HEK293 (cell line): ENCODE results near the gene TNNT2.

Experiments
- CTCF ChIA-PET: fragments of 350-600 bp; formaldehyde crosslinking; extraction: SDS; loops from one replicate; lab custom pipeline; 2021; ENCODE audit warnings: antibody characterized with exemption; lab: Yijun Ruan, JAX
- POLR2A ChIA-PET: fragments of 300-600 bp; formaldehyde crosslinking; extraction: SDS; loops from one replicate; lab custom pipeline; 2020; ENCODE audit warnings: antibody characterized with exemption, inconsistent platforms; lab: Yijun Ruan, JAX
- H3K27ac ChIP-seq: fragments of 200-500 bp; sonication (Bioruptor generic); 2 replicates; pipeline ENCODE4 v1.5.1; 2014; ENCODE audit warnings: low read depth, low read length, control low read depth, inconsistent platforms; ENCODE audit errors: extremely low read depth
- H3K36me3 ChIP-seq, 2 experiments: fragments of 200-500 bp in 1 of 2; sonication (Bioruptor generic) in 1 of 2; 1 replicate in 1 of 2; 2 replicates in 1 of 2; pipeline ENCODE4 v1.5.1; 2014 to 2017; ENCODE audit warnings: inconsistent platforms in 2 of 2, low read length in 2 of 2; ENCODE audit not compliant: control insufficient read depth in 2 of 2, insufficient read depth in 1 of 2
- H3K4me1 ChIP-seq: fragments of 200-500 bp; sonication (Bioruptor generic); 2 replicates; pipeline ENCODE4 v1.5.1; 2014; ENCODE audit warnings: mild to moderate bottlenecking, low read length, inconsistent platforms; ENCODE audit not compliant: control insufficient read depth, insufficient read depth
- H3K4me3 ChIP-seq: 2 replicates; pipeline ENCODE4 v1.5.1; 2011; ENCODE audit warnings: low read depth, mild to moderate bottlenecking, control low read depth, low read length, moderate library complexity
- H3K9me3 ChIP-seq: fragments of 200-500 bp; sonication (Bioruptor generic); 2 replicates; pipeline ENCODE4 v1.5.1; 2014; ENCODE audit warnings: low read depth, low read length, inconsistent platforms; ENCODE audit not compliant: control insufficient read depth, insufficient read depth
- GLI2 ChIP-seq: fragments of 450-650 bp; formaldehyde crosslinking; IDR thresholded peaks from 2 replicates; pipeline ENCODE4; 2017; ENCODE audit warnings: missing biosample characterization, missing genetic modification characterization, low read depth, borderline replicate concordance
- KLF16 ChIP-seq: fragments of 450-650 bp; formaldehyde crosslinking; IDR thresholded peaks from 2 replicates; pipeline ENCODE4 v1.5.1; 2017; ENCODE audit warnings: missing biosample characterization, missing genetic modification characterization
- SALL2 ChIP-seq: fragments of 450-650 bp; formaldehyde crosslinking; IDR thresholded peaks from 2 replicates; pipeline ENCODE4 v1.5.0; 2017; ENCODE audit warnings: missing biosample characterization, mild to moderate bottlenecking, missing genetic modification characterization, borderline replicate concordance
- ZNF169 ChIP-seq: fragments of 450-650 bp; formaldehyde crosslinking; IDR thresholded peaks from 2 replicates; pipeline ENCODE4 v1.5.1; 2016; ENCODE audit warnings: missing biosample characterization, missing genetic modification characterization
- ZNF174 ChIP-seq: fragments of 450-650 bp; formaldehyde crosslinking; IDR thresholded peaks from 2 replicates; pipeline ENCODE4 v1.5.0; 2017; ENCODE audit warnings: missing biosample characterization, mild to moderate bottlenecking, missing genetic modification characterization
- ZNF37A ChIP-seq: fragments of 450-650 bp; IDR thresholded peaks from 2 replicates; pipeline ENCODE4 v1.5.1; 2018; ENCODE audit warnings: missing biosample characterization, missing genetic modification characterization
- ZNF391 ChIP-seq: fragments of 450-650 bp; formaldehyde crosslinking; IDR thresholded peaks from 2 replicates; pipeline ENCODE4 v1.5.1; 2016; ENCODE audit warnings: low read depth, missing biosample characterization, missing genetic modification characterization, borderline replicate concordance
- ZNF558 ChIP-seq: fragments of 450-650 bp; formaldehyde crosslinking; IDR thresholded peaks from 2 replicates; pipeline ENCODE4 v1.5.1; 2016; ENCODE audit warnings: missing biosample characterization, missing genetic modification characterization
- TF ChIP-seq, protein P1 (sequence below): IDR thresholded peaks from 2 replicates; pipeline ENCODE4 v1.6.1; 2011; ENCODE audit warnings: mild to moderate bottlenecking, low read depth, low read length, borderline replicate concordance
- TF ChIP-seq, protein P2 (sequence below): fragments of 450-650 bp; formaldehyde crosslinking; IDR thresholded peaks from 2 replicates; pipeline ENCODE4 v1.5.1; 2016; ENCODE audit warnings: missing biosample characterization, missing genetic modification characterization
- TF ChIP-seq, protein P3 (sequence below): fragments of 450-650 bp; formaldehyde crosslinking; conservative IDR thresholded peaks from 2 replicates; pipeline ENCODE4 v1.5.1; 2016; ENCODE audit warnings: low read depth, missing biosample characterization, missing genetic modification characterization
- TF ChIP-seq, protein P4 (sequence below): sonication (generic); formaldehyde crosslinking; IDR thresholded peaks from 2 replicates; pipeline ENCODE4 v1.8.1; 2022; ENCODE audit warnings: mild to moderate bottlenecking, moderate library complexity, missing genetic modification reagents
- TF ChIP-seq, protein P5 (sequence below): fragments of 450-650 bp; formaldehyde crosslinking; IDR thresholded peaks from 2 replicates; pipeline ENCODE4 v1.5.1; 2016; ENCODE audit warnings: missing biosample characterization, missing genetic modification characterization
- TF ChIP-seq, protein P6 (sequence below): fragments of 450-650 bp; formaldehyde crosslinking; IDR thresholded peaks from 2 replicates; pipeline ENCODE4 v1.5.1; 2016; ENCODE audit warnings: missing biosample characterization, missing genetic modification characterization
- TF ChIP-seq, protein P7 (sequence below): fragments of 450-650 bp; formaldehyde crosslinking; IDR thresholded peaks from 2 replicates; pipeline ENCODE4 v1.5.1; 2016; ENCODE audit warnings: missing biosample characterization, missing genetic modification characterization

The TNNT2 gene

DNA sequence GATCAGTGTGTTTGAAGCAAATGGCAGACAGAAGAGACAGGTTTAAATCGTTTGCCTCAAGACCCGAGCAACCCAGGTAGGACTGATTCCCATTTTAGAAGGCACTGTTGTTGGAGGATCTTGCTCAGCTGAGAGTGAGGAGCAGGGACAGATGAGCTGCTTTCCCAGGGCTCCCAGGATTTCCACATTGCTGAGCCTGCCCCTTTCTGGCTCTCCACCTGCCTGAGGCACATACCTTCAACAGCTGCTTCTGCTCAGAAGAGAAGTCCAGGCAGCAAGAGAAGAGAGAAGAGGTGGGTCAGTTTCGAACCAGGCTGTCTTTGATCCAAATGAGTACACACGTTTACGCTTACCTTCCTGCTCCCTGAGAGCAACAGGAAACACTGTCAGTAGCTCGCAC lies 5.7 kb downstream of the TNNT2 start (continued):
- TF ChIP-seq SALL2 (tag by site-specific recombination) = no peak
- no peak for TF ChIP-seq ZNF558 (tag by site-specific recombination)
- no peak for TF ChIP-seq ZNF174 (tag by site-specific recombination)
- no peak for TF ChIP-seq KLF16
- TF ChIP-seq, all 188 proteins: peak for 0

DNA sequence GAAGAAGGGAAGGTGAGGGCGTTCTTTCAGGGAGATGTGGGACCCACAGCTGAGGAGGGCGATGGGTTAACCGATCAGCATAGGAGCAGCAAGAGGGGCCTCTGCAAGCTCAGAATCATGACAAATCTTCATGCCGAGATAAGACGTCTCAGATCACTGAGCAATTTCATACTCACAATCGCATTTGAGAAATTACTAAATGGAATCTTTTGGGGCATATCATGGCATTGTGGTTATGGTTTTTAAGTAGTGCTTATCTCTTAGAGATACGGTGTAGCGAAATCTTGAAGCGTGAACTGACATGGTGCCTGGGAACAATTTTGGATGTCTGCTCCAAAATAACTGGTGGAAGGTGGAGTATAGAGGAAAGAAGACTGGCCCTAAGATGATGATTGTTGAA lies 6.2 kb downstream of the TNNT2 start:
- no peak overlapping the region for H3K27ac ChIP-seq
- no peaks in the 10 kb centered on the region for H3K4me1 ChIP-seq
- H3K9me3 ChIP-seq = no peaks in the 10 kb centered on the region
- ChIA-PET POLR2A (no interaction called here), CTCF (interaction anchor here (0.6 to 5.9 kb wide), 4 partner anchors 9 to 1464 kb away, joined by 3 to 52 read pairs (median 9); no protein-coding TSS in a partner anchor)
- H3K36me3 ChIP-seq = no peaks in the 10 kb centered on the region
- no peak overlapping the region for H3K4me3 ChIP-seq
- TF ChIP-seq, protein P1, sequence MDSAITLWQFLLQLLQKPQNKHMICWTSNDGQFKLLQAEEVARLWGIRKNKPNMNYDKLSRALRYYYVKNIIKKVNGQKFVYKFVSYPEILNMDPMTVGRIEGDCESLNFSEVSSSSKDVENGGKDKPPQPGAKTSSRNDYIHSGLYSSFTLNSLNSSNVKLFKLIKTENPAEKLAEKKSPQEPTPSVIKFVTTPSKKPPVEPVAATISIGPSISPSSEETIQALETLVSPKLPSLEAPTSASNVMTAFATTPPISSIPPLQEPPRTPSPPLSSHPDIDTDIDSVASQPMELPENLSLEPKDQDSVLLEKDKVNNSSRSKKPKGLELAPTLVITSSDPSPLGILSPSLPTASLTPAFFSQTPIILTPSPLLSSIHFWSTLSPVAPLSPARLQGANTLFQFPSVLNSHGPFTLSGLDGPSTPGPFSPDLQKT = no peak
- TF ChIP-seq, protein P2, sequence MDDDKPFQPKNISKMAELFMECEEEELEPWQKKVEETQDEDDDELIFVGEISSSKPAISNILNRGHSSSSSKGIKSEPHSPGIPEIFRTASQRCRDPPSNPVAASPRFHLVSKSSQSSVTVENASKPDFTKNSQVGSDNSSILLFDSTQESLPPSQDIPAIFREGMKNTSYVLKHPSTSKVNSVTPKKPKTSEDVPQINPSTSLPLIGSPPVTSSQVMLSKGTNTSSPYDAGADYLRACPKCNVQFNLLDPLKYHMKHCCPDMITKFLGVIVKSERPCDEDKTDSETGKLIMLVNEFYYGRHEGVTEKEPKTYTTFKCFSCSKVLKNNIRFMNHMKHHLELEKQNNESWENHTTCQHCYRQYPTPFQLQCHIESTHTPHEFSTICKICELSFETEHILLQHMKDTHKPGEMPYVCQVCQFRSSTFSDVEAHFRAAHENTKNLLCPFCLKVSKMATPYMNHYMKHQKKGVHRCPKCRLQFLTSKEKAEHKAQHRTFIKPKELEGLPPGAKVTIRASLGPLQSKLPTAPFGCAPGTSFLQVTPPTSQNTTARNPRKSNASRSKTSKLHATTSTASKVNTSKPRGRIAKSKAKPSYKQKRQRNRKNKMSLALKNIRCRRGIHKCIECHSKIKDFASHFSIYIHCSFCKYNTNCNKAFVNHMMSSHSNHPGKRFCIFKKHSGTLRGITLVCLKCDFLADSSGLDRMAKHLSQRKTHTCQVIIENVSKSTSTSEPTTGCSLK (tag by site-specific recombination) = no peak
- TF ChIP-seq, protein P3, sequence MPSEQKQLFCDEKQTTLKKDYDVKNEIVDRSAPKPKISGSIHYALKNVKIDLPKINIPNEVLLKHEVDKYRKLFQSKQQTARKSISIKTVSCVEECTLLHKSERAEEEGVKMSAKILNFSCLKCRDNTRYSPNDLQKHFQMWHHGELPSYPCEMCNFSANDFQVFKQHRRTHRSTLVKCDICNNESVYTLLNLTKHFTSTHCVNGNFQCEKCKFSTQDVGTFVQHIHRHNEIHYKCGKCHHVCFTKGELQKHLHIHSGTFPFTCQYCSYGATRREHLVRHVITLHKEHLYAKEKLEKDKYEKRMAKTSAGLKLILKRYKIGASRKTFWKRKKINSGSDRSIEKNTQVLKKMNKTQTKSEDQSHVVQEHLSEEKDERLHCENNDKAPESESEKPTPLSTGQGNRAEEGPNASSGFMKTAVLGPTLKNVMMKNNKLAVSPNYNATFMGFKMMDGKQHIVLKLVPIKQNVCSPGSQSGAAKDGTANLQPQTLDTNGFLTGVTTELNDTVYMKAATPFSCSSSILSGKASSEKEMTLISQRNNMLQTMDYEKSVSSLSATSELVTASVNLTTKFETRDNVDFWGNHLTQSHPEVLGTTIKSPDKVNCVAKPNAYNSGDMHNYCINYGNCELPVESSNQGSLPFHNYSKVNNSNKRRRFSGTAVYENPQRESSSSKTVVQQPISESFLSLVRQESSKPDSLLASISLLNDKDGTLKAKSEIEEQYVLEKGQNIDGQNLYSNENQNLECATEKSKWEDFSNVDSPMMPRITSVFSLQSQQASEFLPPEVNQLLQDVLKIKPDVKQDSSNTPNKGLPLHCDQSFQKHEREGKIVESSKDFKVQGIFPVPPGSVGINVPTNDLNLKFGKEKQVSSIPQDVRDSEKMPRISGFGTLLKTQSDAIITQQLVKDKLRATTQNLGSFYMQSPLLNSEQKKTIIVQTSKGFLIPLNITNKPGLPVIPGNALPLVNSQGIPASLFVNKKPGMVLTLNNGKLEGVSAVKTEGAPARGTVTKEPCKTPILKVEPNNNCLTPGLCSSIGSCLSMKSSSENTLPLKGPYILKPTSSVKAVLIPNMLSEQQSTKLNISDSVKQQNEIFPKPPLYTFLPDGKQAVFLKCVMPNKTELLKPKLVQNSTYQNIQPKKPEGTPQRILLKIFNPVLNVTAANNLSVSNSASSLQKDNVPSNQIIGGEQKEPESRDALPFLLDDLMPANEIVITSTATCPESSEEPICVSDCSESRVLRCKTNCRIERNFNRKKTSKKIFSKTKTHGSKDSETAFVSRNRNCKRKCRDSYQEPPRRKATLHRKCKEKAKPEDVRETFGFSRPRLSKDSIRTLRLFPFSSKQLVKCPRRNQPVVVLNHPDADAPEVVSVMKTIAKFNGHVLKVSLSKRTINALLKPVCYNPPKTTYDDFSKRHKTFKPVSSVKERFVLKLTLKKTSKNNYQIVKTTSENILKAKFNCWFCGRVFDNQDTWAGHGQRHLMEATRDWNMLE (tag by site-specific recombination) = no peak
- TF ChIP-seq, protein P4, sequence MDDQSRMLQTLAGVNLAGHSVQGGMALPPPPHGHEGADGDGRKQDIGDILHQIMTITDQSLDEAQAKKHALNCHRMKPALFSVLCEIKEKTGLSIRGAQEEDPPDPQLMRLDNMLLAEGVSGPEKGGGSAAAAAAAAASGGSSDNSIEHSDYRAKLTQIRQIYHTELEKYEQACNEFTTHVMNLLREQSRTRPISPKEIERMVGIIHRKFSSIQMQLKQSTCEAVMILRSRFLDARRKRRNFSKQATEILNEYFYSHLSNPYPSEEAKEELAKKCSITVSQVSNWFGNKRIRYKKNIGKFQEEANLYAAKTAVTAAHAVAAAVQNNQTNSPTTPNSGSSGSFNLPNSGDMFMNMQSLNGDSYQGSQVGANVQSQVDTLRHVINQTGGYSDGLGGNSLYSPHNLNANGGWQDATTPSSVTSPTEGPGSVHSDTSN (CRISPR knock-in tag) = no peak
- TF ChIP-seq ZNF37A (tag by site-specific recombination) (no peak), ZNF169 (tag by site-specific recombination) (no peak), ZNF391 (tag by site-specific recombination) (no peak), GLI2 (no peak)
- TF ChIP-seq, protein P5, sequence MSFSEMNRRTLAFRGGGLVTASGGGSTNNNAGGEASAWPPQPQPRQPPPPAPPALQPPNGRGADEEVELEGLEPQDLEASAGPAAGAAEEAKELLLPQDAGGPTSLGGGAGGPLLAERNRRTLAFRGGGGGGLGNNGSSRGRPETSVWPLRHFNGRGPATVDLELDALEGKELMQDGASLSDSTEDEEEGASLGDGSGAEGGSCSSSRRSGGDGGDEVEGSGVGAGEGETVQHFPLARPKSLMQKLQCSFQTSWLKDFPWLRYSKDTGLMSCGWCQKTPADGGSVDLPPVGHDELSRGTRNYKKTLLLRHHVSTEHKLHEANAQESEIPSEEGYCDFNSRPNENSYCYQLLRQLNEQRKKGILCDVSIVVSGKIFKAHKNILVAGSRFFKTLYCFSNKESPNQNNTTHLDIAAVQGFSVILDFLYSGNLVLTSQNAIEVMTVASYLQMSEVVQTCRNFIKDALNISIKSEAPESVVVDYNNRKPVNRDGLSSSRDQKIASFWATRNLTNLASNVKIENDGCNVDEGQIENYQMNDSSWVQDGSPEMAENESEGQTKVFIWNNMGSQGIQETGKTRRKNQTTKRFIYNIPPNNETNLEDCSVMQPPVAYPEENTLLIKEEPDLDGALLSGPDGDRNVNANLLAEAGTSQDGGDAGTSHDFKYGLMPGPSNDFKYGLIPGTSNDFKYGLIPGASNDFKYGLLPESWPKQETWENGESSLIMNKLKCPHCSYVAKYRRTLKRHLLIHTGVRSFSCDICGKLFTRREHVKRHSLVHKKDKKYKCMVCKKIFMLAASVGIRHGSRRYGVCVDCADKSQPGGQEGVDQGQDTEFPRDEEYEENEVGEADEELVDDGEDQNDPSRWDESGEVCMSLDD (tag by site-specific recombination) = no peak
- TF ChIP-seq, protein P6, sequence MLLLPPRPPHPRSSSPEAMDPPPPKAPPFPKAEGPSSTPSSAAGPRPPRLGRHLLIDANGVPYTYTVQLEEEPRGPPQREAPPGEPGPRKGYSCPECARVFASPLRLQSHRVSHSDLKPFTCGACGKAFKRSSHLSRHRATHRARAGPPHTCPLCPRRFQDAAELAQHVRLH (tag by site-specific recombination) = no peak
- TF ChIP-seq, protein P7, sequence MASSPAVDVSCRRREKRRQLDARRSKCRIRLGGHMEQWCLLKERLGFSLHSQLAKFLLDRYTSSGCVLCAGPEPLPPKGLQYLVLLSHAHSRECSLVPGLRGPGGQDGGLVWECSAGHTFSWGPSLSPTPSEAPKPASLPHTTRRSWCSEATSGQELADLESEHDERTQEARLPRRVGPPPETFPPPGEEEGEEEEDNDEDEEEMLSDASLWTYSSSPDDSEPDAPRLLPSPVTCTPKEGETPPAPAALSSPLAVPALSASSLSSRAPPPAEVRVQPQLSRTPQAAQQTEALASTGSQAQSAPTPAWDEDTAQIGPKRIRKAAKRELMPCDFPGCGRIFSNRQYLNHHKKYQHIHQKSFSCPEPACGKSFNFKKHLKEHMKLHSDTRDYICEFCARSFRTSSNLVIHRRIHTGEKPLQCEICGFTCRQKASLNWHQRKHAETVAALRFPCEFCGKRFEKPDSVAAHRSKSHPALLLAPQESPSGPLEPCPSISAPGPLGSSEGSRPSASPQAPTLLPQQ (tag by site-specific recombination) = no peak
